SJSA1 (cell line): ENCODE results near the gene ARMC9. TPM values are rescaled to one million over a fixed set of nuclear protein-coding genes. Genes with fewer than 3 reads are reported as not detected.

ENCODE experiments used
- DNase-seq, 2 experiments: peaks; one replicate each; pipeline ENCODE4 v3.0.0-alpha.2; 2015 to 2020; ENCODE audit warnings: low spot score in 2 of 2, low read depth in 1 of 2
- H3K27ac ChIP-seq: fragments of 250-450 bp; sonication (Bioruptor Pico); 2 replicates; pipeline ENCODE4 v1.5.1; 2020; ENCODE audit warnings: mild to moderate bottlenecking, moderate library complexity
- H3K27me3 ChIP-seq: fragments of 250-450 bp; sonication (Bioruptor Pico); replicated peaks from 2 replicates; pipeline ENCODE4 v1.5.1; 2020; ENCODE audit warnings: mild to moderate bottlenecking, moderate library complexity
- H3K36me3 ChIP-seq: fragments of 250-450 bp; sonication (Bioruptor Pico); 2 replicates; pipeline ENCODE4 v1.5.1; 2020; ENCODE audit warnings: mild to moderate bottlenecking
- H3K4me1 ChIP-seq: fragments of 250-450 bp; sonication (Bioruptor Pico); replicated peaks from 2 replicates; pipeline ENCODE4 v1.6.1; 2021; ENCODE audit warnings: mild to moderate bottlenecking
- H3K4me3 ChIP-seq: fragments of 250-450 bp; sonication (Bioruptor Pico); 2 replicates; pipeline ENCODE4 v1.5.1; 2020; ENCODE audit warnings: mild to moderate bottlenecking
- H3K9me3 ChIP-seq: fragments of 250-450 bp; sonication (Bioruptor Pico); replicated peaks from 2 replicates; pipeline ENCODE4 v1.5.1; 2020; ENCODE audit warnings: mild to moderate bottlenecking
- total RNA-seq: library from RNA; depleted of rRNA; stranded (reverse); fragments of >200 nt; shearing (Covaris generic); gene quantifications from 2 replicates; pipeline ENCODE4 v1.2.3, GENCODE V29; 2014

ARMC9 gene
- total RNA-seq, 1 experiment from 2014 or later = 19.1 TPM

GRCh38 chr2:231200805-231201474, 2.5 kb downstream of the ARMC9 start:
- DNase-seq = peak; percentile 48 to 59
- H3K4me3 ChIP-seq = no peak overlapping the region
- H3K27ac ChIP-seq = no peak overlapping the region

GRCh38 chr2:231201475-231201814, 3.0 kb downstream of the ARMC9 start:
- no peak overlapping the region for H3K4me3 ChIP-seq
- no peak for DNase-seq
- H3K27ac ChIP-seq = no peak overlapping the region
- peaks cover 32% of the 10 kb centered on the region for H3K4me1 ChIP-seq
- peaks cover 3% of the 10 kb centered on the region; the same call in 1 of the 2 replicates for H3K36me3 ChIP-seq
- 0 out of 2 replicates have a peak, but pooled peaks cover 3% of the 10 kb centered on the region for H3K9me3 ChIP-seq
- no peaks in the 10 kb centered on the region for H3K27me3 ChIP-seq

More at GRCh38 chr2:231200805-231201474, 2.5 kb downstream of the ARMC9 start:
- 0 out of 2 replicates have a peak, but pooled peaks cover 3% of the 10 kb centered on the region for H3K9me3 ChIP-seq
- H3K4me1 ChIP-seq = peaks cover 32% of the 10 kb centered on the region
- no peaks in the 10 kb centered on the region for H3K27me3 ChIP-seq
- peaks cover 3% of the 10 kb centered on the region; the same call in 1 of the 2 replicates for H3K36me3 ChIP-seq

GRCh38 chr2:231203087-231203486, 4.7 kb downstream of the ARMC9 start:
- Histone ChIP-seq H3K36me3 (peaks cover 3% of the 10 kb centered on the region; the same call in 1 of the 2 replicates), H3K27ac (no peak overlapping the region)

GRCh38 chr2:231204146-231204545, 5.7 kb downstream of the ARMC9 start:
- Histone ChIP-seq H3K4me3 (no peak overlapping the region), H3K27ac (no peak overlapping the region), H3K27me3 (no peaks in the 10 kb centered on the region), H3K4me1 (peaks cover 22% of the 10 kb centered on the region), H3K36me3 (peaks cover 9% of the 10 kb centered on the region; the same call in 1 of the 2 replicates), H3K9me3 (no peaks in the 10 kb centered on the region)
- DNase-seq = no peak

More at GRCh38 chr2:231203087-231203486, 4.7 kb downstream of the ARMC9 start:
- Histone ChIP-seq H3K4me3 (no peak overlapping the region), H3K27me3 (no peaks in the 10 kb centered on the region), H3K4me1 (peaks cover 26% of the 10 kb centered on the region), H3K9me3 (no peaks in the 10 kb centered on the region)
- no peak for DNase-seq

GRCh38 chr2:231204581-231204980, 6.2 kb downstream of the ARMC9 start:
- H3K4me1 ChIP-seq = peaks cover 18% of the 10 kb centered on the region
- no peaks in the 10 kb centered on the region for H3K27me3 ChIP-seq
- peaks cover 9% of the 10 kb centered on the region; the same call in 1 of the 2 replicates for H3K36me3 ChIP-seq
- no peak overlapping the region for H3K27ac ChIP-seq
- no peaks in the 10 kb centered on the region for H3K9me3 ChIP-seq
- no peak overlapping the region for H3K4me3 ChIP-seq
- no peak for DNase-seq

- DNase-seq = no peak
- no peak overlapping the region for H3K4me3 ChIP-seq
- no peaks in the 10 kb centered on the region; the same call in 1 of the 2 replicates for H3K4me1 ChIP-seq
- H3K27me3 ChIP-seq = no peaks in the 10 kb centered on the region
- H3K36me3 ChIP-seq = peaks cover 12% of the 10 kb centered on the region; the same call in 1 of the 2 replicates
- no peak overlapping the region for H3K27ac ChIP-seq
- H3K9me3 ChIP-seq = no peaks in the 10 kb centered on the region
Measured at GRCh38 chr2:231207734-231208133, 9.3 kb downstream of the ARMC9 start.

- no peaks in the 10 kb centered on the region for H3K9me3 ChIP-seq
- no peak overlapping the region for H3K27ac ChIP-seq
- peaks cover 21% of the 10 kb centered on the region for H3K36me3 ChIP-seq
- H3K4me1 ChIP-seq = no peaks in the 10 kb centered on the region; the same call in 1 of the 2 replicates
- no peaks in the 10 kb centered on the region for H3K27me3 ChIP-seq
- DNase-seq = no peak
- no peak overlapping the region for H3K4me3 ChIP-seq
Measured at GRCh38 chr2:231210782-231211181, 12.4 kb downstream of the ARMC9 start.

- H3K27me3 ChIP-seq = no peaks in the 10 kb centered on the region
- H3K36me3 ChIP-seq = peaks cover 21% of the 10 kb centered on the region
- DNase-seq = no peak
- H3K27ac ChIP-seq = no peak overlapping the region
- H3K9me3 ChIP-seq = no peaks in the 10 kb centered on the region
- H3K4me1 ChIP-seq = no peaks in the 10 kb centered on the region; the same call in 1 of the 2 replicates
- H3K4me3 ChIP-seq = no peak overlapping the region
Measured at GRCh38 chr2:231211486-231211885, 13.1 kb downstream of the ARMC9 start.

GRCh38 chr2:231212329-231212845, 14.0 kb downstream of the ARMC9 start:
- H3K4me1 ChIP-seq = no peaks in the 10 kb centered on the region; the same call in 1 of the 2 replicates
- H3K36me3 ChIP-seq = peaks cover 21% of the 10 kb centered on the region
- H3K27ac ChIP-seq = no peak overlapping the region
- H3K27me3 ChIP-seq = no peaks in the 10 kb centered on the region
- DNase-seq = no peak
- H3K9me3 ChIP-seq = no peaks in the 10 kb centered on the region
- no peak overlapping the region for H3K4me3 ChIP-seq

- H3K4me1 ChIP-seq = no peaks in the 10 kb centered on the region; the same call in 1 of the 2 replicates
- no peak overlapping the region for H3K4me3 ChIP-seq
- H3K27ac ChIP-seq = no peak overlapping the region
- no peaks in the 10 kb centered on the region for H3K9me3 ChIP-seq
- DNase-seq = no peak
- peaks cover 16% of the 10 kb centered on the region for H3K36me3 ChIP-seq
- no peaks in the 10 kb centered on the region for H3K27me3 ChIP-seq
Measured at GRCh38 chr2:231213931-231214642, 15.7 kb downstream of the ARMC9 start.

- no peaks in the 10 kb centered on the region for H3K27me3 ChIP-seq
- peaks cover 13% of the 10 kb centered on the region for H3K36me3 ChIP-seq
- H3K9me3 ChIP-seq = no peaks in the 10 kb centered on the region
- no peak overlapping the region for H3K4me3 ChIP-seq
- no peak overlapping the region for H3K27ac ChIP-seq
- DNase-seq = no peak
- peaks cover 28% of the 10 kb centered on the region for H3K4me1 ChIP-seq
Measured at GRCh38 chr2:231218366-231218765, 19.9 kb downstream of the ARMC9 start.

GRCh38 chr2:231219289-231219688, 20.9 kb downstream of the ARMC9 start:
- H3K36me3 ChIP-seq = peaks cover 8% of the 10 kb centered on the region
- no peaks in the 10 kb centered on the region for H3K27me3 ChIP-seq
- no peak overlapping the region for H3K27ac ChIP-seq
- H3K9me3 ChIP-seq = no peaks in the 10 kb centered on the region
- peaks cover 32% of the 10 kb centered on the region for H3K4me1 ChIP-seq
- H3K4me3 ChIP-seq = no peak overlapping the region
- no peak for DNase-seq

GRCh38 chr2:231221761-231222160, 23.3 kb downstream of the ARMC9 start:
- peak overlapping the region; percentile 91 for H3K27ac ChIP-seq

More at GRCh38 chr2:231221761-231222160, 23.3 kb downstream of the ARMC9 start:
- Histone ChIP-seq H3K27me3 (no peaks in the 10 kb centered on the region), H3K9me3 (no peaks in the 10 kb centered on the region), H3K36me3 (peaks cover 4% of the 10 kb centered on the region), H3K4me3 (no peak overlapping the region), H3K4me1 (peaks cover 32% of the 10 kb centered on the region)
- DNase-seq = no peak
